GM19463 (cell line): Measurements from ENCODE around the gene PAX1.

ENCODE experiments used
- ATAC-seq: cut with Tn5 transposase; IDR thresholded peaks from one replicate; pipeline ENCODE4 v1.9.1; 2021; ENCODE audit warnings: mild to moderate bottlenecking, moderate library complexity; ENCODE audit not compliant: unreplicated experiment

Gene PAX1

GRCh38 chr20:21702553-21703470 is 2.7 kb upstream of the PAX1 start:
- ATAC-seq, result no peak

- no peak for ATAC-seq
These were observed 1.6 kb upstream of the PAX1 start for GRCh38 chr20:21703717-21704407.

- no peak for ATAC-seq
These were observed 767 bp upstream of the PAX1 start for GRCh38 chr20:21704408-21705385.

- no peak for ATAC-seq
These were observed 1.1 kb downstream of the PAX1 start for GRCh38 chr20:21706261-21707195.

- ATAC-seq, result no peak
These were observed 1.8 kb downstream of the PAX1 start for GRCh38 chr20:21707267-21707666.

- no peak for ATAC-seq
These were observed 2.7 kb downstream of the PAX1 start for GRCh38 chr20:21707999-21708737.

GRCh38 chr20:21708738-21709534 is 3.5 kb downstream of the PAX1 start:
- no peak for ATAC-seq

- no peak for ATAC-seq
These were observed 4.1 kb downstream of the PAX1 start for GRCh38 chr20:21709535-21709904.

GRCh38 chr20:21710341-21710740 is 4.9 kb downstream of the PAX1 start:
- no peak for ATAC-seq

GRCh38 chr20:21710863-21711431 is 5.5 kb downstream of the PAX1 start:
- ATAC-seq, result no peak

GRCh38 chr20:21712443-21713059 is 7.1 kb downstream of the PAX1 start:
- ATAC-seq, result no peak

GRCh38 chr20:21713470-21713869 is 8.0 kb downstream of the PAX1 start:
- no peak for ATAC-seq

- no peak for ATAC-seq
These were observed 8.4 kb downstream of the PAX1 start for GRCh38 chr20:21713901-21714296.

GRCh38 chr20:21714297-21715192 is 9.1 kb downstream of the PAX1 start:
- ATAC-seq, result no peak

- no peak for ATAC-seq
These were observed 9.9 kb downstream of the PAX1 start for GRCh38 chr20:21715193-21715881.

GRCh38 chr20:21719592-21720214 is 14.2 kb downstream of the PAX1 start:
- ATAC-seq, result no peak
